Gastrocnemius medialis (tissue), 4 donors: ENCODE results near the gene SDK2.

ENCODE experiments used
- CTCF ChIP-seq, 5 experiments: fragments of 450-650 bp in 3 of 5; fragments of 200-600 bp in 2 of 5; sonication (generic) in 2 of 5; IDR thresholded peaks in 4 of 5; conservative IDR thresholded peaks in 1 of 5; 1 replicate in 4 of 5; 2 replicates in 1 of 5; pipeline ENCODE4 v1.5.1; 2016 to 2019; ENCODE audit warnings: antibody characterized with exemption in 5 of 5, mild to moderate bottlenecking in 3 of 5, moderate library complexity in 3 of 5
- POLR2A ChIP-seq, 2 donors: fragments of 450-650 bp; IDR thresholded peaks; one replicate each; pipeline ENCODE4 v1.6.1; 2017; ENCODE audit warnings: antibody characterized with exemption in 2 of 2, mild to moderate bottlenecking in 2 of 2, moderate library complexity in 2 of 2

DNA sequence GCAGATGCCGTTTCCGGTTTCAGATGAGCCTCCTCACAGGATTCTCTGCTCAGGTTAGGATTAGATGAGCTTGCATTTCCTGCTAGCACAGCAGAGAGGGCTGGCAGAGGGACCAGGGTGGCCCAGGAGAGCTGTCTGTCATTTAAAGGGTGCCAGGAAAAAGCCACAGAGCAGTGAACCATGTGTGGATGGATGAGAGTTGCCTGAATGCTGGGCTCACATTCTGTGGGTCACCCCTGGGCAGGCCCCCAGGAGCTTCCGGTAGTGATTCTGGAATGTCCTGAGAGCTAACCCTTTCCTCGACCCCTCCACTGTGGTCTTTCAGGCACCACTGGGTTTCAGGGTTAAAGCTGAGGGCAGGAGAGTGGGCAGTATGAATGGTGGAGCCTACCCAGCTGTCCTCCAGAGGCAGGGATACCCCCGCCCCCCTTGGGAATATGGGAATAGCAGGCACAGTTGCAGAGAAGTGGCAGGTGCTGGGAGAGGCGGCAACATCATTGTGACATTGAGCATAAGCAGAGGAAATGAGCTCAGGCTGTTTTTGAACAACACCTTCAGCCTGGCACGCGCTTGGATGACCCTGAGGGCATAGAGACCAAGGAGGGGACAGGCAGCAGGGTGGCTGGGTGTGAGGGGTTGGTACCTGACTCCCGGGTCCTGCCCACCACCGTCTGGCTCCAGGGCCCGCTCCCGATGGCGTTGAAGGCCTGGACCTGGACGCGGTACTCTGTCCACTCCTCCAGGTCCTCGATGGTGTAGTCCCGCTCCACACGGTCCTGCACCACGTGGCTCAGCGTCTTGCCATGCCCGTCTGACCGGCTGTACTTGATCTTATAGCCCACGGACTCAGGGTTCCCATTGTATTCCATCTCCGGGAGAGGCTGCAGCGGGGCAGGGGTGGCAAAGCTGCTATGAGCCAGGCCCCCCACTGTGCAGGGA is 249.5 kb downstream of the SDK2 start:
- no peak for TF ChIP-seq CTCF (IDR thresholded peaks at IDR 0.05 in 4 of 5, conservative IDR thresholded peaks at IDR 0.05 in 1 of 5)
- TF ChIP-seq POLR2A (IDR thresholded peaks at IDR 0.05) = no peak
